ENCODE results near the gene NQO2.
"Not testable (repeated sequence)": the region's sequence is repeated elsewhere in the genome, so short reads cannot be mapped to it uniquely, and the experiment has no call there.

Gene NQO2

GRCh38 chr6:3011592-3011991, 11.9 kb downstream of the NQO2 start:
- no peak for DNase-seq (ENCODE audit: low read depth in 1 of 2, low spot score in 1 of 2)

GRCh38 chr6:3013486-3013885, 13.8 kb downstream of the NQO2 start:
- DNase-seq (ENCODE audit: low read depth in 1 of 2, low spot score in 1 of 2), result no peak

- no peak for DNase-seq (ENCODE audit: low read depth in 1 of 2, low spot score in 1 of 2)
Measured at GRCh38 chr6:3013901-3014674, 14.4 kb downstream of the NQO2 start.

- no peak for DNase-seq (ENCODE audit: low read depth in 1 of 2, low spot score in 1 of 2)
Measured at GRCh38 chr6:3014675-3015066, 15.0 kb downstream of the NQO2 start.

GRCh38 chr6:3015144-3015543, 15.4 kb downstream of the NQO2 start:
- DNase-seq (ENCODE audit: low read depth in 1 of 2, low spot score in 1 of 2), result no peak

GRCh38 chr6:3016473-3017280, 17.0 kb downstream of the NQO2 start:
- DNase-seq (ENCODE audit: low read depth in 1 of 2, low spot score in 1 of 2), result no peak

- DNase-seq (ENCODE audit: low read depth in 1 of 2, low spot score in 1 of 2), result no peak
Measured at GRCh38 chr6:3017304-3017703, 17.6 kb downstream of the NQO2 start.

- DNase-seq (ENCODE audit: low read depth in 1 of 2, low spot score in 1 of 2), result no peak
Measured at GRCh38 chr6:3019065-3019464, 19.4 kb downstream of the NQO2 start.

GRCh38 chr6:3019749-3020320, 20.1 kb downstream of the NQO2 start:
- DNase-seq (ENCODE audit: low read depth in 1 of 2, low spot score in 1 of 2), result no peak

- not testable (repeated sequence) for DNase-seq (ENCODE audit: low read depth in 1 of 2, low spot score in 1 of 2)
Measured at GRCh38 chr6:3020976-3021598, 21.4 kb downstream of the NQO2 start.

GRCh38 chr6:3022765-3023662, 23.3 kb downstream of the NQO2 start:
- DNase-seq (ENCODE audit: low read depth in 1 of 2, low spot score in 1 of 2), result no peak

GRCh38 chr6:3023663-3024483, 24.2 kb downstream of the NQO2 start:
- peak; percentile 75 to 90 for DNase-seq (ENCODE audit: low read depth in 1 of 2, low spot score in 1 of 2)

GRCh38 chr6:3026791-3027626, 27.3 kb downstream of the NQO2 start:
- DNase-seq (ENCODE audit: low read depth in 1 of 2, low spot score in 1 of 2), result no peak

- DNase-seq (ENCODE audit: low read depth in 1 of 2, low spot score in 1 of 2), result not testable (repeated sequence)
Measured at GRCh38 chr6:3028156-3028555, 28.5 kb downstream of the NQO2 start.

- no peak for DNase-seq (ENCODE audit: low read depth in 1 of 2, low spot score in 1 of 2)
Measured at GRCh38 chr6:3031857-3032640, 32.4 kb downstream of the NQO2 start.

- DNase-seq (ENCODE audit: low read depth in 1 of 2, low spot score in 1 of 2), result no peak
Measured at GRCh38 chr6:3032986-3033385, 33.3 kb downstream of the NQO2 start.

- no peak for DNase-seq (ENCODE audit: low read depth in 1 of 2, low spot score in 1 of 2)
Measured at GRCh38 chr6:3033652-3034051, 34.0 kb downstream of the NQO2 start.

- no peak for DNase-seq (ENCODE audit: low read depth in 1 of 2, low spot score in 1 of 2)
Measured at GRCh38 chr6:3035397-3035796, 35.7 kb downstream of the NQO2 start.
